GM15510 (cell line): ENCODE measurements around the gene MEMO1.

ENCODE experiments used
- POLR2A ChIP-seq: IDR thresholded peaks from 3 replicates; pipeline ENCODE4 v1.6.1; 2011; ENCODE audit warnings: borderline replicate concordance; ENCODE audit not compliant: insufficient read length; ENCODE audit errors: extremely low read depth

MEMO1 gene

DNA sequence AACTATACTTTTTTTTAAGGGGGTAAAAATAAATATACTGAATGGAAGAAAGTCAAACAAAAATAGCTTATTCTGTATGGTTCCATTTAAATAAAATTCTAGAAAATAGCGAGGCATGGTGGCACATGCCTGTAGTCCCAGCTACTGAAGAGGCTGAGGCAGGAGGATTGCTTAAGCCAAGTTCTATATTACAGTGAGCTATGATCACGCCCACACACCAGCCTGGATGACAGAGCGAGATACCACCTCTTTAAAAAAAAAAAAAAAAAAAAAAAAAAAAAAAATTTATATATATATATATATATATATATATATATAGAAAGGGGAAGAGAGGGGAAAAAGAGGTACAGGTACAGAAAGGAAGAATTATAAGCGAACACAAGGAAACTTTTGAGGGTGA is 77.7 kb downstream of the MEMO1 start:
- no peak for TF ChIP-seq POLR2A

DNA sequence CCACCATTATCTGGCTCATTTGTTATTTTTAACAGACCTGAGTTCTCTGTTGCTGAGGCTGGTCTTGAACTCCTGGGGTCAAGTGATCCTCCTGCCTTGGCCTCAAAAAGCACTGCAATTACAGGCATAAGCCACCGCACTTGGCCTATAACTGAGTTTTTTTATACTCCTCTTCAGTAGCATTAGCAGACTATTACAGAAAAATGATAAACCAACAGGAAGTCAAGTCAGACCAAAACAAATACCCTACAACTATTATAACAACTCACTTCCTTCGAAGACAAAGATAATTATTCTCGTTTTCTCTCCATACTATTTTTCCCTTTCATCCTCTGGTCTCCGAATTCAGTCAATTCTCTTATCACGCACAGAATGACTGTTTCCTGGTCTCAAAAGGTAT is 78.2 kb downstream of the MEMO1 start:
- no peak for TF ChIP-seq POLR2A

DNA sequence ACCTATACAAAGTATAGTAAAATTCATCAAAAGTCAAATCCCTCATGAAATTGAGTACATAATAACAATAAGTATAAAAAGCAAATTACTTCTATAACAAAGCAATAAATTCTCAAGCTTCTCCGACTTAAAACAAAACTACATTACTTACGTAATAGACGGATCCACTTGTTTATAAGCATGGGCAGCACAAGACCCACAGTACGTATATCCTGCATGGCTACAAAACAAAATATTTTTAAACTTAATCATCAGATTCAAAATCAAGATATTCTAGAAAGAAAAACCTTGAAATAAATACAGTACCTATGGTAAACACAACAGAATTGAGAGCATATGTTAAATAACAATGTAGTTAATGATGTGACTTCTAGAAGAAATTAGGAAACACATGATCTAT is 78.9 kb downstream of the MEMO1 start:
- no peak for TF ChIP-seq POLR2A

DNA sequence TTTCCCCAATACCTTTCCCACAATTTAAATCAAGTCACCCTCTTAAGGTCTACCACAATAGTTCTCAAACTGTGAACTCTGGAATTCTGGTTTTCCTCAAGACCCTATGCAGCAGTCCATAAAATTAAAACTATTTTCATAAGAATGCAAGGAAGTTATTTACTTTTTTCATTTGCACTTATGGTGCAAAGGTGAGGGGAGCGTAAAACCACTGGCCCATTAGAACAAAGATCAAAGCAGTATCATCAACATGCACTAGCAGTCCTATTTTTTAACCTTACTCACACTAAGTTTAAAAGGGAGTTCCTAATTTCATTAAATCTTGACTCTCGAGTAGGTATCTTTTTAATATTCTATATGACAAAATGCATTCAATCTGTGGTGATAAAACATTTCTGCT is 85.3 kb downstream of the MEMO1 start:
- TF ChIP-seq POLR2A: no peak

DNA sequence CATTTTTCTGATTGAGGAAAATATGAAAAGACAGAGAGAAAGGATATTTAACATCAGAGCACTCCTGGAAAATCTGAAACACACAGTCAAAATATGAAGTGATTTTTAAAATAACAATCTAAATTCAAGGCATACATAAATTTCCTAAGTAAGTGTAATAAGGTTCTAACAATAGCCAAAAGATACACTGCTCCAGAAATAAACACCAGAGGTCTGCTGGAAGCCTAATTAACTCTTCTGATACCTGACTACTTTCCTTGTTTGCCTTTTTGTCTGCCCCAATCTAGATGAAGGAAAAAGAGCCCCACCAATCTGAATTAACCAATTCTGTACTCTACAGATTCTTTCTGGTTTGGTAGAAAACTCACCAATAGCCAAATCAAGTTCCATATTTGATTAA is 87.1 kb downstream of the MEMO1 start:
- no peak for TF ChIP-seq POLR2A

DNA sequence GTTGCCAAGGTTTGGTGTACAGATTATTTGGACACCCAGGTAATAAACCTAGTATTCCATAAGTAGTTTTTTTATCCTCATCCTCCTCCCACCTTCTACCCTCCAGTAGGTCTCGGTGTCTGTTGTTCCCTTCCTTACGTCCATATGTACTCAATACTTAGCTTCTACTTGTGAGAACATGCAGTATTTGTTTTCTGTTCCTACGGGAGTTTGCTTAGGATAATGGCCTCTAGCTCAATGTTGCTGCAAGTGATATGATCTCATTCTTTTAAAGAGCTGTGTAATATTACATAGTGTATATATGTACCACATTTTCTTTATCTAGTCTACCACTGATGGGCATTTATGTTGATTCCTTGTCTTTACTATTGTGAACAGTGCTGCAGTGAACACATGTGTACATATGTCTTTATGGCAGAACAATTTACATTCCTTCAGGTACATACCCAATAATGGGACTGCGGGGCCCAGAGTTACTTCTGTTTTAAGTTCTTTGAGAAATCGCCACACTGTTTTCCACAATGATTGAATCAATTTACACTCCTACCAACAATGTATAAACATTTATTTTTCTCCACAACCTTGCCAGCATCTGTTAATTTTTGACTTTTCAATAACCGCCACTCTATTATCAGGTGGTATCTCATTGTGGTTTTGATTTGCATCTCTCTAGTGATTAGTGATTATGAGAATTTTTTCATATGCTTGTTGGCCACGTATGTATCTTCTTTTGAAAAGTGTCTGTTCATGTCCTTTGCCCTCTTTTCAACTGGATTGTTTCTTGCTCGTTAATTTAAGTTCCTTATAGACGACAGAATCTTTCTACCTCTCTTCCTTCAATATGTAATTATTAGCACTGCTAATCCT is 88.0 kb downstream of the MEMO1 start:
- TF ChIP-seq POLR2A: no peak

DNA sequence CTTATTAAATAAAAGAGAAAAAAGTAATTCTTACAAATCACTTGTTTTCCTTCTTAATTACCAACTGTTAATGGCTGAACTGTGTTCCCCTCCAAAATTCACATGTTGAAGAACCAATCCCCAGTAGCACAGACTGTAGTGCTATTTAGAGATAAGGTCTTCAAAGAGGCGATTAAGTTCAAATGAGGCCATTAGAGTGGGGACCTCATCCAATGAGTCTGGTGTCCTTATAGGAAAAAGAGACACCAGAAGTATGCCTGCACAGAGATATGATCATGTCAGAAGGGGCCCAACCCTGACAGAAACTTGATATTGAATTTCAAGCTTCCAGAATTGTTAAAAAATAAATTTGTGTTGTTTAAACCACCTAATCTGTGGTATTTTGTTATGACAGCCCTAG is 89.8 kb downstream of the MEMO1 start:
- TF ChIP-seq POLR2A: no peak

DNA sequence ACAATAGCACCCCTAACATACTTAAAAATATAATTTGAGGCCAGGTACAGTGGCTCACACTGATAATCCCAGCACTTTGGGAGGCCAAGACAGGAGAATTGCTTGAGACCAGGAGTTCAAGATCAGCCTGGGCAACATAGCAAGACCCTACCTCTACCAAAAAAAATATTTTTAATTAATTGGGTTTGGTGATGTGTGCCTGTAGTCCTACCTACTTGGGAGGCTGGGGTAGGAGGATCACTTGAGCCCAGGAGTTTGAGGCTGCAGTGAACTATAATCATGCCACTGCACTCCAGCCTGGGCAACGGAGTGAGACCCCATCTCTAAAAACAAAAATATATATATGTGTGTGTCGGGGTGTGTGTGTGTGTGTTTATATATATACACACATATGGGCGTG is 91.3 kb downstream of the MEMO1 start:
- no peak for TF ChIP-seq POLR2A

DNA sequence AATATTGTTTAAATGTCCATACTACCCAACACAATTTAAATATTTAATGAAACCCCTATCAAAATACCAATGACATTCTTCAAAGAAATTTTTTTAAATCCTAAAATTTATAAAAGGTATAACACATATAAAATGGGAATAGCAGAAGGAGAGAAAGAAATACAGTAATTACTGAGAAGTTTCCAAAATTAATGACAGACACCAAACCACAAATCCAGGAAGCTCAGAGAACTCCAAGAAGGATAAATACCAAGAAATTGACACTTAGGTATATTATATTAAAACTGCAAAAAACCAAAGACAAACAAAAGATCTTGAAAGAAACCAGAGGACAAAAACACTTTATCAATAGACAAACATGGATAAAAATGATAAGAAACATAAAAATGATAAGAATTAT is 101.1 kb downstream of the MEMO1 start:
- no peak for TF ChIP-seq POLR2A

DNA sequence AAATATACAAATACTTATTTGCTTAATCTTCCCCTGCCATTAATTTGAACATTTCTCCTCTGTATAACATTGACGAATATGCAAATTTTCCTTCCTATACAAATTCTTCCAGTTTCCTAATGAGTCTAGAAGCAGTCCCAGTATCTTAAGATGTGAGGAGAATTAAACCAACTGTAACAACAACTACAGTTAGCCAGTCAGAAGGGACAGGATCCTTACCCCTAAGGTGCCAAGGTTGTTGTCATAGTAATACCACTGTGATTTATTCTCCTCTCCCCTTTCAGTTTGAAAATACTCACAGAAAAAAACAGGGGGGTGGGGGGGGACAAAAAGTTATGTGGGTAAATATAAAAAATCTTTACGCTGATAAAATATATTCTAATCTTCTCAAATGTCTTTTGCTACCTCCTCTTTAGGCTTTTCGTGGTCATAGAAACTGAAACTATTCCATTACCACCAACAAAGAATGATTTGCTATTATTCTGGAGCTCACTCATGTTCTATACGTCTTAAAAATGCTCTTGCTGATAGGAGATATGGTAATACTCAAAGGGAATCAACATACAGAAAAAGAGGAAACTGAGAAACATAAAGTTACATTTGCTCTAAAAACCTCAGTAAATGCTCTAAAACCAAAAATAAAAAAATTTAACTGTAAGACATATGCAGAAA is 107.6 kb downstream of the MEMO1 start:
- TF ChIP-seq POLR2A: no peak

DNA sequence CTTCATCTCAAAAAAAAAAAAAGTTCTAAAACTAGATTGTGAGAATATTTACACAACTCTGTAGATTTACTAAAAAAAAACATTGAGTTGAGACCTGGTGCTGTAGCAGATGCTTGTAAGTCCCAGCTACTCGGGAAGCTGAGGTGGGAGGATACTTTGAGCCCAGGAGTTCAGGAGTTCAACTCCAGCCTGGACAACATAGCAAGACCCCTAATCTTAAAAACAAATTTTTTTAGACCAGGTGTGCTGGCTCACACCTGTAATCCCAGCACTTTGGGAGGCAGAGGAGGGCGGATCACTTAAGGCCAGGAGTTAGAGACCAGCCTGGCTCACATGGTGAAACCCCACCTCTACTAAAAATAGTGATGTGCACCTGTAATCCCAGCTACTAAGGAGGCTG is 108.9 kb downstream of the MEMO1 start:
- TF ChIP-seq POLR2A: no peak

DNA sequence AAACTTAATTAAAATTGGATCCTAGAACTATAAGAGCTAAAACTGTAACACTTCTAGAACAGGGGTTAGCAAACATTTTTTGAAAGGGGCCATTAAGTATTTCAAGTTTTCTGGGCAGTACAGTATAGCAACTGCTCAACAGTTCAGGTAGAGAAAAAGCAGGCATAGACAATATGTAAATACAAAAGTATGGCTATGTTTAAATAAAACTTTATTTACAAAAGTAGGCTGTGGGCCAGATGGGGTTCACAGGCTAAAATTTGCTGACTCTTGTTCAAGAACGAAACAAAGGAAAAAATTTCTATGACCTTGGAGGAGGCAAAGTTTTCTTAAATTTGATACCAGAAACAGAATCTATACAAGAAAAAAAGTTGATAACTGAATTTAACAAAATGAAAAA is 114.5 kb downstream of the MEMO1 start:
- no peak for TF ChIP-seq POLR2A

DNA sequence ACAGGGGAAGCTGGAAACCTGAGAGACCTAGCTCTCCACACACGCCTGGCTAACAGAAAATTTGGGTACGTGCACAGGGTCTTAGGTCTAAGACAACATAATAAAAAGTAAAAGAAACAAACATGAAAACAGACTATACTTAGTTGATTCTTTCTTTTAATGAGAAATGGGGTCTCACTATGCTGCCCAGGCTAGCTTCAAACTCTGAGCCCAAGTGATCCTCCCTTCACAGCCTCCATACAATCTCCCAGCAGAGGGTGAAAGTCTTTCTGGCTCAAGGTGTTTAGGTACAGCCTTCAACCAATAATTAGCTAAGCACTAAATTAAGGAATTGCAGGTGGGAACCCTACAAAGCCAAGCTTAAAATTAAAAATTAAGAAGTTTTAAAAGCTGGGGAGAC is 116.2 kb downstream of the MEMO1 start:
- TF ChIP-seq POLR2A: no peak

DNA sequence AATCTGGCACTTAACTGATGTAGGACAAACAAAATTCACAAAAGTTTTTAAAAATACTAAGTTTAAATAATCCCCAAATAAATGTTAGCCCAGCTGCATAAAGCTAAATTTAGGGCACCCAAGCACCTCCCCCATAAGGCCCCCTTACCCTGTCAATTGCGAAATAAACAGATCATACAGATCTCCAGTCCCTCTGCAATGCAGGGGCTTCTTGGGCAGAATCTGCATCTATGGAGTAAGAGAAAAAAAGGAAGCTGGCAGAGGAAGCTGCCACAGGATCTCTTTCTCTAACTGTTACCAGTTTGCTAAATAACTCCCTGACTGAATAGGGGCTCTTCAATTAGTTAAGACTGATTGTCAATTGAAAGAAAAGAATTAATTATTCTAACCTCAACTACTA is 117.7 kb downstream of the MEMO1 start:
- TF ChIP-seq POLR2A: no peak

DNA sequence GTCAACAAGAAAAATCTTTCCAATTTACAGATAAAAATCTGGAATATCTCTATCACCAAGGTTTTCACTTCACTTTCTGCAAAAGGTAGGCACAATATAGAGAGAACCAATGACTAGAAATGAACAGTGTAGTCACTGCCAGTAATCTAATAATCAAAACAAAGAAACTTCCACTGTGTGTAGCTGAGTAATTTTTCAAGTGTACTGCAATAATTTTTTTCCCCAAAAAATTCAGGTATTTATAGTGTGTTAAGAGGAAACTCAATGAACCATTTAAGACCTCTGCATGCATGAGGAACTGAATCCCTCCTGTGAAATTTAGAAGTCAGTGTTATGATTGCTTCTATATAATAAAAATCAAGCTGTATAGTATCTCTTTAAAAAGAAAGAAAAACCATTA is 121.8 kb downstream of the MEMO1 start:
- no peak for TF ChIP-seq POLR2A

DNA sequence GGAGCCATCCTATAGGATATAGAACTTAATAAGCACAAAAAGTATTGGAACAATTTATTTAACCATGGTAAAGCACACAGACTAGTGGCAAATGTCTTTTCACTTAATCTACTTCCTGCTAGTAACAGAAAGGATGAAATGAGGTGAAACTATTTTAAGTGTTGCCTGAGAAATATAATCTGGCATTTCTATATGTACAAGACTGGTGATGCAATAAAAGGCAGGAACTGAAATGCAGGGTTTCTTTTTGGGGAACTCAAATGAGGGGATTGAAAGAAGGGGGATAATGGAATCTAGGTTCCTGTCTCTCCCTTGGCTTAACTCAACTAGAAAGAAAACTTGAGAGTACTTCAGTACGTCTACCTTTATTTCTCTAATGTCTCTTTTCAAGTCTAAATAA is 122.3 kb downstream of the MEMO1 start:
- no peak for TF ChIP-seq POLR2A
